GM19240 (cell line): ENCODE data around the gene HSPA9.

ENCODE experiments used
- DNase-seq: peaks from one replicate; pipeline ENCODE4 v3.0.0; 2011; ENCODE audit warnings: low spot score; ENCODE audit not compliant: insufficient read length

The HSPA9 gene

GRCh38 chr5:138596105-138596881 is 21.1 kb upstream of the HSPA9 start:
- no peak for DNase-seq

DNA sequence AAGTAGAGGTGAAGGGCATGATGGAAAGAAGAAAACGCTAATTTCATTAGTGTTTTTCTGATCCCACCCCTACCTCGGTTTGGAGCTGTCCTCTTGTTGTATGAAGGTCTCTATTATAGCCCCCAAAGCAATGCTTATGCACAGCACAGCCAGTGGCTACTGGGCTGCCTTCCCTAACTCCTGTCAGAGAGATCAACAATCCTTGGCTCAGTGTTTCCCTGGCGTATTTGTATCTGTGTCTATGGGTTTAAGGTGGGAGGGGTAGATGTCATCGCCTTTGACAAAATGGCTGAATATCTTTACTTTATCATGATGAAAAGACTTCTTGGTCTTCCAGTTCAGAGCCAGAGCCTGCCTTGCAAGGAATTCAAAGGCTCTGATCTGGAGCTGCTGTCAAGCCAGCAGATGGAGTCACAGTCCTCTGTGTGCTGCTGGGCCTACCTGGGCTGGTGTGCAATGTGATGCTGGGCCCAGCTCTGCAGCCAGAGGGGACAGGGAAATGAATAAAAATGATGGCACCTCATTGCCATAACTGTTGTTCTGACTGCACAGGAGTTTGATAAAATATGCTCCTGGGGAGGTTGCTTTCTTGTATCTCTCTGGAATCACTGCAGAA is 20.1 kb upstream of the HSPA9 start:
- DNase-seq: no peak

DNA sequence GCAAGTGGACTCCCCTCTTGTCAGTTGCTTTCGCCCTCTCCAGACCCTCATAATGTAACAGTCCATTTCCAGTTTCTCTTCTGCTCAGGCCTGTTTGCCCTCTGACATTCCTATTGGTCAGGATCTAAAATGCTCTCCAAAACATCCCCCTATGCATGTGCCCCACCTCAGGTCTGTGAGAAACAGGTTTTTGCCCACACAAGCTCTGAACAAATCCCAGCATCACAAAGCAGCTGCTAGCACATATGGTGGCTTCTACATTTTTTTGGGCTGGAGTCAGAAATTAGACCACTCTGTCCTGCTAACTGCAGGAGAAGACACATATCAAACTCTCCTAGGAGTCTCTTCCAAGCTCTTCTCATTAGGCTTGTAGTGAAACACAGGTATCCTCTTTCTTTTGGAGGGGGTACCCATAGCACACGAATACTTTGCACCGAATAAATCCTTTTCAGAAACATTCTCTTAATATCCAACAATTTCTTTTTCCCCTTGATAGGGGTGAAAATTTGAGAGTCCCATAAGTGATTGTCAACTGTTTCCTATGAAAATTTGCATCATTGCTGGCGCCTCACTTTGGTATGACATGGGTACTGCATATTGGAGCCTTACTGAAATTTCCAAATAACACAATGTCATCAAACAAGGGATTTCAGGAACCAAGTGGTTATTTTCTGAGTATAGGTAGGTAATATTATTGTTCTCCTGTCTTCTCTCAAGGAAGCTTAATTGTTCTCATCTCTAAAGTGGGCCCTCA is 19.3 kb upstream of the HSPA9 start:
- no peak for DNase-seq

DNA sequence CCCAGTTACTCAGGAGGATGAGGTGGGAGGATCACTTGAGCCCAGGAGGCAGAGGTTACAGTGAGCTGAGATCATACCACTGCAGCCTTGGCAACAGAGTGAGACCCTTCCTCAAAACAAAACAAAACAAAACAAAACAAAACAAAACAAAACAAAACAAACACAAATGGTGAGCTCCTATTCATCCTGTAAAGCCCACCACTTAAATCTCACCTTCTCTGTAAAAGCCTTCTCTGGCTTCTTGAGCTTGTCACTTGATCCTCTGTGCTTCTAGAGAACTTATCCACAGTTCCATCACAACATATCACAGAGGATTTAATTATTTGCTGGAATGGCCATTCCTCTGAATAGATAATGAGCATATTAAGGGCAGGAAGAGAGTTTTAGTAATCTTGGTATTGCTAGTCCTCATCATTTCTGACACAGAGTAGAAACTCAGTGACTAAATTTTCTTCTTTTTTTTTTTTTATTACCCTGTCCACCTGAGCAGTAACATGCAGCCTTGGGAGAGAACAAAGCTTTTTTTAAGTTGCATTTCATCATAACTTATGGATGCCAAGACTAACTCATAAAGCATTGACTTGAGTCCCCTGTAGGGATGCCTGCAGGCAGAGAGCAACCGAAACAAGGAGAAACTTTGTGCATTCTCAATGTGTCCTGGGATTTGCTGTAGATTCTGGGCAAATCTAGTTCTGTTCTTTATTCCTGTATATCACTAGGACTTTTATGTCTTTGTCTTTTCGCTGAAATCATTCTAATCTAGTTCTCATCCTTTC is 13.0 kb upstream of the HSPA9 start:
- DNase-seq: no peak

- DNase-seq: no peak
Measured at GRCh38 chr5:138585157-138585556, 10.0 kb upstream of the HSPA9 start.

DNA sequence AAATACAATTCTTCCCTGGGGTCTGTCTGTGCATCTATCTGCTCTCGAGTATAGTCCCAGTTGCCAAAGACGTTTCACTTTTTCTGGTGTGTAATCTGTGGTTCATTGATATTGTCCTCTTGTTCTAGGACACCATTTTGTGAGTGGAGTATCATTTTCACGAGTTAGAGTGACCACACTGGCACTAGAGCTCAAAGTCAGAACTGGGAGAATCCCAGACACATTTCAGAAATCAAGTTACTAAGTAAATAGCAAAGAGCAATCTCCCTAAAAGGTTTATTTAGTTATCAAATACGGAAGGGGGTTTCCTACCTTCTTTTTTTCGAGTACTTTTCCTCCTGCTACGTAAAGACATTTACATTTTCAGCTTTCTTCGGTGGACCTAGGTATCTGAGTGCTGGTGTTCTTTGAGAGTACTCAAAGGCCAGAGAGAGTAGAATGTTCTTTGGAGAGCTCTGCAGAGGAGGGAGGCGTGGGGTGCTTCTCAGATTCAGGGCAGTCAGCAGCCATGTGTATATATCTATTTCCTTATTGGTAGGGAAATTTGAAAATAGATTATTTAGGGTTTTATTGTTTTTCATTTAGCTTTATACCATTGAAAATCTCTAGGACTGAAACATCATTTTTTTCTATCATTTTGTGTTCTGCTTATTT is 8.9 kb upstream of the HSPA9 start:
- DNase-seq: no peak

- DNase-seq: no peak
Measured at GRCh38 chr5:138582959-138583358, 7.8 kb upstream of the HSPA9 start.

- DNase-seq: no peak
Measured at GRCh38 chr5:138580777-138581176, 5.6 kb upstream of the HSPA9 start.

- no peak for DNase-seq
Measured at GRCh38 chr5:138580001-138580400, 4.8 kb upstream of the HSPA9 start.

DNA sequence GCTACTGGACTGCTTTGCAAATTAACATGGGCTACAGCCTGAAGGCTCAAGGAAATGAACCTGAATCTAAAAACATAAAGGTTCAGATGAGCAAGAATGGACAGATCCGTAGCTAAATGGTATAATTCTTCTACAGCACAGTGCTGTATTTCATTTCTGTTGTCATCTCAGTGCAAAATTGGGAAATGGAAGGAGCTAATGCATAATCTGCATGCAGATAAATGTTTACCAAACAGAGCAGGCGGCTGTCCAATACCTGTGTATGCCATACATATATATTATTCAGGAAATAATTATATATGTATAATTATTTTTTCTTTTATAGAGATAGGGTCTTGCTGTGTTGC is 4.3 kb upstream of the HSPA9 start:
- DNase-seq: no peak

DNA sequence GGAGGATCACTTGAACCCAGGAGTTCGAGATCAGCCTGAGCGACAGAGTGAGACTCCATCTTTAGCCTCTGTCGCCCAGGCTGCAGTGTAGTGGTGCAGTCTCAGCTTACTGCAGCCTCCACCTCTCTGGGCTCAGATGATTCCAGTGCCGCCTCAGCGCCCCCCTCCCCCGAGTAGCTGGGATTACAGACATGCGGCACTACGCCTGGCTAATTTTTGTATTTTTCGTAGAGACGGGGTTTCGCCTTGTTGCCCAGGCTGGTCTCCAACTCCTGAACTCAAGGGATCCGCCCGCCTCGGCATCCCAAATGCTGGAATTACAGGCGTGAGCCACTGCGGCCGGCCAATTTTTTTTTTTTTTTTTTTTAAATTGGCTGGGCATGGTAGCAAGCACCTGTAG is 2.3 kb upstream of the HSPA9 start:
- DNase-seq: no peak

- no peak for DNase-seq
Measured at GRCh38 chr5:138574744-138575193, 432 bp downstream of the HSPA9 start.

GRCh38 chr5:138573949-138574670 is 1.1 kb downstream of the HSPA9 start:
- no peak for DNase-seq

GRCh38 chr5:138573223-138573622 is 2.0 kb downstream of the HSPA9 start:
- no peak for DNase-seq

GRCh38 chr5:138570871-138571270 is 4.3 kb downstream of the HSPA9 start:
- no peak for DNase-seq

DNA sequence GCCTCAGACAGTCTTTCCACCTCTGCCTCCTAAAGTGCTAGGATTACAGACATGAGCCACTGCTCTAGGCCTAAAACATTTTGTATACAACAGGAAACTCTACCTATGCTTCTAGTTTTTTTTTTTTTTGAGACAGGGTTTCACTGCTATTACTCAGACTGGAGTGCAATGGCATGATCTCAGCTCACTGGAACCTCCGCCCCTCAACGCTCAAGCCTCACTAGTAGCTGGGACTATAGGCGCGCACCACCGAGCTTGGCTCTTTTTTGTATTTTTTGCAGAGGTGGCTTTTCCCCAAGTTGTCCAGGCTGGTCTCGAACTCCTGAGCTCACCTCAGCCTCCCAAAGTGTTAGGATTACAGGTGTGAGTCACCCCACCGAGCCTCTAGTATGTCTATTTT is 5.4 kb downstream of the HSPA9 start:
- DNase-seq: no peak

GRCh38 chr5:138568061-138568824 is 7.0 kb downstream of the HSPA9 start:
- no peak for DNase-seq

DNA sequence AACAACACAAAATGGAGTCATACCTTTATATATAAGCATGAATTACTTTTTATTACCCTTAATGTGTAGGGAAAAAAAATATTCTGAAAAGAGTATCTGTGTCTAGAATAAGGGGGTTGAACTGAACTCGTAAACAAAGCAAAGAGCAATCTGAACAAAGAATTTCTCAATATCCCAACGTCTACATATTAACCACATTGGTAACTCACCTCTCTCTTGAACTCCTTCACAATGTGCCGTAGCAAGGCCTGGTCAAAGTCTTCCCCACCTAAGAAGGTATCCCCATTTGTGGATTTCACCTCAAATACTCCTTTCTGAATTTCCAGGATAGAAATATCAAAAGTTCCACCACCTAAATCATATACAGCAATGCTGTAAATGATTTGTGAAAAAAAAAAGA is 8.4 kb downstream of the HSPA9 start:
- DNase-seq: no peak

DNA sequence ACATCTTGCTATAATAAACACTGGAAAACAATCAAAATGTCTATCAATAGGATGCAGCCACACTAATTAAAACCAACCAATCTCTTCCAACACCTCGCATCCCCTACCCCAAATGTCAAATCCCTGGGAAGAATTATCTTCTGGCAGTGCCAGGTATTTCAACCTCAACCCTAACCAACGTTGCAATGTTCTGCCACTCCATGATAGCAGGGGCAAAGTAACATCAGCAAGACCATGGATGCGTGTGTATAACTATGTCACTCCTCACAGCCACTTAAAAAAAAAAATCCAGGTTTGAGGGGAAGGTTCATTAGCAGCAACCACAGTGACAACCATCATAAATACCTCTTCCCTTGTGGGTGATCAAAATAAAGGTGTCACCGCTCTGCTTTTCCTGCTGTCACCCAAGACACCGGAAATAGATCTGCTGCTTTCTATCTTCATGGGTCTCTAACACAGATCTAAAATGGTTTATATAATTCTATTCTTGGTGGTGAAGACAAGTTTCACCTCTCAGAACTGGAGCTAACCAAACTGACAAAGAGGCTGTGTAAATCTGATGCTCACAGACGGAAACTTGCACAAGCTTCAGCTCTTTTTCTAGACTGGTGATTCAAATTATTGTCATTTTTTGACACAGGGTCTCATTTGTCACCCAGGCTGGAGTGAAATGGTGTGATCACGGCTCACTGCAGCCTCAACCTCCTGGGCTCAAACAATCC is 9.9 kb downstream of the HSPA9 start:
- no peak for DNase-seq
